HCT116 (cell line): Measurements from ENCODE around the gene CERS4. TPM values are rescaled to one million over a fixed set of nuclear protein-coding genes. Genes with fewer than 3 reads are reported as not detected.
"Not testable (repeated sequence)": the region's sequence is repeated elsewhere in the genome, so short reads cannot be mapped to it uniquely, and the experiment has no call there.

Source experiments
- ATAC-seq: fragments of 200-7000 bp; cut with Tn5 transposase; 2 replicates; pipeline ENCODE4 v1.9.1; 2020; ENCODE audit warnings: mild to moderate bottlenecking, moderate library complexity
- BruUV-seq: library from RNA; stranded (reverse); fragments of 400-500 nt; replicated peaks from 2 replicates; lab custom pipeline; 2021; lab: Mats Ljungman, UMichigan
- CTCF ChIA-PET: fragments of 300-600 bp; sonication (Branson Sonifier 250); formaldehyde crosslinking; loops from one replicate; lab custom pipeline; 2021; ENCODE audit warnings: antibody characterized with exemption; lab: Charles Lee
- POLR2A ChIA-PET: fragments of 300-600, 350-600 bp; sonication (Branson Sonifier 250); formaldehyde crosslinking; loops from one replicate; lab custom pipeline; 2021; ENCODE audit warnings: antibody characterized with exemption; lab: Charles Lee
- RAD21 ChIA-PET, 2 experiments: fragments of 300-600 bp; sonication (Branson Sonifier 250); formaldehyde crosslinking; loops; one replicate each; lab custom pipeline; 2023; ENCODE audit warnings: low total read pairs in 2 of 2; ENCODE audit not compliant: uncharacterized antibody in 2 of 2, unreplicated experiment in 2 of 2, low non-redundant PET in 1 of 2; lab: Charles Lee
- DNase-seq: peaks from one replicate; pipeline ENCODE4 v3.0.0-alpha.2; 2010; ENCODE audit warnings: low read depth, low spot score
- H2AFZ ChIP-seq: fragments of 200-600 bp; shearing (Covaris generic), sonication (generic); 2 replicates; pipeline ENCODE4 v1.6.1; 2017; ENCODE audit warnings: low read depth, mixed run types, mixed read lengths, antibody characterized with exemption, low read length; ENCODE audit not compliant: poor library complexity, severe bottlenecking
- H3K27ac ChIP-seq: 2 replicates; pipeline ENCODE4 v1.5.1; 2012; ENCODE audit warnings: low read depth, low read length
- H3K27me3 ChIP-seq: fragments of 200-600 bp; sonication (generic); 2 replicates; pipeline ENCODE4 v1.6.1; 2016; ENCODE audit warnings: mixed run types, low read length, mixed read lengths; ENCODE audit not compliant: insufficient read depth
- H3K36me3 ChIP-seq, 2 experiments: fragments of 200-500 bp in 1 of 2; fragments of 200-600 bp in 1 of 2; sonication (Bioruptor generic) in 1 of 2; sonication (generic) in 1 of 2; 2 replicates each; pipeline versions ENCODE4 v1.5.1 to v1.6.1; 2014 to 2016; ENCODE audit warnings: low read length in 2 of 2, inconsistent platforms in 1 of 2, mixed read lengths in 1 of 2, mixed run types in 1 of 2; ENCODE audit not compliant: insufficient read depth in 2 of 2, control insufficient read depth in 1 of 2
- H3K4me1 ChIP-seq, 2 experiments: fragments of 200-600 bp in 1 of 2; sonication (generic) in 1 of 2; 2 replicates each; pipeline versions ENCODE4 v1.5.1 to v1.6.1; 2012 to 2017; ENCODE audit warnings: low read length in 2 of 2, inconsistent platforms in 1 of 2, mild to moderate bottlenecking in 1 of 2, mixed read lengths in 1 of 2, mixed run types in 1 of 2, moderate library complexity in 1 of 2; ENCODE audit not compliant: insufficient read depth in 2 of 2, control insufficient read depth in 1 of 2
- H3K4me2 ChIP-seq: fragments of 200-600 bp; sonication (generic); 2 replicates; pipeline ENCODE4 v1.6.1; 2017; ENCODE audit warnings: mixed run types, low read length, mixed read lengths
- H3K4me3 ChIP-seq, 2 experiments: fragments of 200-600 bp in 1 of 2; sonication (generic) in 1 of 2; replicated peaks in 1 of 2; 2 replicates each; pipeline ENCODE4 v1.5.1; 2011 to 2016; ENCODE audit warnings: low read length in 2 of 2, control low read depth in 1 of 2, low read depth in 1 of 2, mild to moderate bottlenecking in 1 of 2, mixed read lengths in 1 of 2, mixed run types in 1 of 2
- H3K79me2 ChIP-seq: fragments of 200-600 bp; sonication (generic); 2 replicates; pipeline ENCODE4 v1.6.1; 2017; ENCODE audit warnings: mild to moderate bottlenecking, mixed run types, low read length, moderate library complexity, mixed read lengths; ENCODE audit not compliant: insufficient read depth
- H3K9ac ChIP-seq: fragments of 200-600 bp; sonication (generic); 2 replicates; pipeline ENCODE4 v1.6.1; 2016; ENCODE audit warnings: low read length, mixed read lengths
- H3K9me2 ChIP-seq: fragments of 200-600 bp; sonication (generic), shearing (Covaris generic); 2 replicates; pipeline ENCODE4 v1.6.1; 2017; ENCODE audit warnings: mixed run types, mild to moderate bottlenecking, moderate library complexity; ENCODE audit not compliant: insufficient read depth
- H3K9me3 ChIP-seq, 2 experiments: fragments of 200-500 bp in 1 of 2; fragments of 200-600 bp in 1 of 2; sonication (Bioruptor generic) in 1 of 2; sonication (generic) in 1 of 2; 2 replicates each; pipeline ENCODE4 v1.6.1; 2014 to 2017; ENCODE audit warnings: low read length in 2 of 2, mixed read lengths in 2 of 2, inconsistent platforms in 1 of 2, low read depth in 1 of 2, mild to moderate bottlenecking in 1 of 2, mixed run types in 1 of 2, moderate library complexity in 1 of 2; ENCODE audit not compliant: control insufficient read depth in 1 of 2, insufficient read depth in 1 of 2
- H4K20me1 ChIP-seq: fragments of 200-600 bp; sonication (generic), shearing (Covaris generic); 2 replicates; pipeline ENCODE4 v1.6.1; 2017; ENCODE audit warnings: mixed run types, mild to moderate bottlenecking, moderate library complexity; ENCODE audit not compliant: insufficient read depth
- CBX3 ChIP-seq: IDR thresholded peaks from 2 replicates; pipeline ENCODE4 v1.6.1; 2012; ENCODE audit warnings: low read depth
- CTCF ChIP-seq, 3 experiments: fragments of 200-600 bp in 1 of 3; sonication (generic) in 1 of 3; IDR thresholded peaks in 2 of 3; conservative IDR thresholded peaks in 1 of 3; 2 replicates each; pipeline ENCODE4 v1.5.1; 2012 to 2017; ENCODE audit warnings: low read depth in 2 of 3, low read length in 2 of 3, antibody characterized with exemption in 1 of 3, borderline replicate concordance in 1 of 3, control low read depth in 1 of 3, mild to moderate bottlenecking in 1 of 3, mixed read lengths in 1 of 3, mixed run types in 1 of 3, moderate library complexity in 1 of 3; ENCODE audit not compliant: insufficient read depth in 1 of 3
- ELF1 ChIP-seq: IDR thresholded peaks from 2 replicates; pipeline ENCODE4 v1.6.1; 2012; ENCODE audit warnings: low read depth, borderline replicate concordance
- EZH2 ChIP-seq: fragments of 200-600 bp; sonication (generic); IDR thresholded peaks from 2 replicates; pipeline ENCODE4 v1.6.1; 2017; ENCODE audit warnings: antibody characterized with exemption, mixed run types
- EZH2phosphoT487 ChIP-seq: fragments of 200-600 bp; IDR thresholded peaks from 2 replicates; pipeline ENCODE4 v1.6.1; 2018; ENCODE audit warnings: antibody characterized with exemption, borderline replicate concordance
- FOSL1 ChIP-seq: IDR thresholded peaks from 2 replicates; pipeline ENCODE4 v1.6.1; 2012; ENCODE audit warnings: low read depth
- REST ChIP-seq: IDR thresholded peaks from 2 replicates; pipeline ENCODE4 v1.6.1; 2012; ENCODE audit warnings: low read depth
- SIN3A ChIP-seq: IDR thresholded peaks from 2 replicates; pipeline ENCODE4 v1.6.1; 2012; ENCODE audit warnings: low read depth
- YY1 ChIP-seq: IDR thresholded peaks from 2 replicates; pipeline ENCODE4 v1.6.1; 2011; ENCODE audit warnings: low read length, low read depth, moderate library complexity, mild to moderate bottlenecking; ENCODE audit not compliant: insufficient replicate concordance; ENCODE audit errors: extremely low read depth
- ZFX ChIP-seq: fragments of 450-650 bp; IDR thresholded peaks from 2 replicates; pipeline ENCODE4 v1.6.1; 2017
- intact Hi-C: fragments of 100-400 bp; cut with micrococcal nuclease; formaldehyde crosslinking; loops from 2 replicates; pipeline ENCODE4 v1.10.0; 2022
- total RNA-seq: library from RNA; stranded (reverse); gene quantifications from one replicate; pipeline ENCODE4 v1.2.1, GENCODE V29; 2021; ENCODE audit not compliant: unreplicated experiment

The CERS4 gene
- total RNA-seq, 1 experiment from 2014 or later, result 26.0 TPM

DNA sequence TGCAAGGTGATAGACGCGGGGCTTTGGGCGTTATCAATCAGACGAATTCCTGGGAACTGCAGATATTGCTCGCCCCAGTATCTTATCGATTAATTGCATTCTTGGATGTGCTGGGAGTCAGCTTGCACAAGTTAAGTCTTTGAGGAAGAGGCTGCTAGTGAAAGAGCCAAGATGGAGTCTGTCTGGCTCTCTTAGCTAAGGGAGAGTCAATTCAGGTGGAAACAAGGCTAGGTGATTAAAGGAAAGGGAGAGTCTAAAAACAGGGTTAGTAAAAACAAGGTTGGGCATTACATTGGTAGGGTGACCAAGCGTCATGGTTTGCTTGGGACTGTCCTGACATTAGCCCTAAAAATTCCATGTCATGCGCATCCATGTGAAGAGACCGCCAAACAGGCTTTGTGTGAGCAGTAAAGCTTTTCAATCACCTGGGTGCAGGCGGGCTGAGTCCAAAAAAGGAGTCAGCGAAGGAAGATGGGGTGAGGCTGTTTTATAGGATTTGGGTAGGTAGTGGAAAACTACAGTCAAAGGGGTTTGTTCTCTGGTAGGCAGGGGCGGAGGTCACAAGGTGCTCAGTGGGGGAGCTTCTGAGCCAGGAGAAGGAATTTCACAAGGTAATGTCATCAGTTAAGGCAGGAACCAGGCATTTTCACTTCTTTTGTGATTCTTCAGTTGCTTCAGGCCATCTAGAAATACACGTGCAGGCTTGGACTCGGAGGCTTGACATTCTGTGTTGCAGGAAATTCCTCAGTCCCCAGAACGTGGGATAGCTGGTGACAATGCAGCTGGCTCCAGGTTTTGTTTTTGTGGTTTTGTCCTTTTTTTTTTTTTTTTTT, 5.7 kb upstream of the CERS4 start:
- BruUV-seq, H2AFZ ChIP-seq, DNase-seq, H3K9ac ChIP-seq, H3K27me3 ChIP-seq, intact Hi-C loops, H3K79me2 ChIP-seq, H3K36me3 ChIP-seq, H3K9me2 ChIP-seq, H3K9me3 ChIP-seq, H3K27ac ChIP-seq, ATAC-seq, H4K20me1 ChIP-seq, POLR2A ChIA-PET: not testable (repeated sequence)
- ChIA-PET RAD21 (interaction anchor here in 1 of 2 experiments (0.6 kb wide), 1 partner anchor 54 kb away, joined by 3 read pairs; the partner anchor contains the start of gene FBN3), CTCF (interaction anchor here (1.0 kb wide), 1 partner anchor 45 kb away, joined by 3 read pairs; no protein-coding TSS in a partner anchor)
- H3K4me1 ChIP-seq, result peaks cover 26 to 39% of the 10 kb centered on the region in 2 experiments
- H3K4me2 ChIP-seq, result peak overlapping the region; percentile 62
- 0 out of 4 replicates have a peak overlapping the region, but pooled peaks of 1 of the 2 experiments have one; percentile 18 for H3K4me3 ChIP-seq

- peak overlapping the region; percentile 62 for H3K4me2 ChIP-seq
- H3K36me3 ChIP-seq, result no peaks in the 10 kb centered on the region
- intact Hi-C loops, result no loop called here
- H3K4me1 ChIP-seq, result peaks cover 29 to 36% of the 10 kb centered on the region in 2 experiments
- no peak for DNase-seq
- H3K79me2 ChIP-seq, result peaks cover 1% of the 10 kb centered on the region; the same call in 1 of the 2 replicates
- no peak overlapping the region for H2AFZ ChIP-seq
- ATAC-seq, result no peak
- no peak overlapping the region for H3K9ac ChIP-seq
- no peaks in the 10 kb centered on the region for H3K9me2 ChIP-seq
- no peak overlapping the region for H3K27ac ChIP-seq
- no peaks in the 10 kb centered on the region for H3K9me3 ChIP-seq
- no peaks in the 10 kb centered on the region for H3K27me3 ChIP-seq
- no peak overlapping the region for H3K4me3 ChIP-seq
- ChIA-PET POLR2A (interaction anchor here (0.7 kb wide), 1 partner anchor 332 kb away, joined by 3 read pairs; no protein-coding TSS in a partner anchor), RAD21 (no interaction called here), CTCF (no interaction called here)
- no TSS peak for BruUV-seq
- no peaks in the 10 kb centered on the region for H4K20me1 ChIP-seq
- no peak for TF ChIP-seq EZH2
- no peak for TF ChIP-seq CTCF (IDR thresholded peaks at IDR 0.05 in 2 of 3, conservative IDR thresholded peaks at IDR 0.05 in 1 of 3; ENCODE audit: borderline replicate concordance in 1 of 3, insufficient read depth in 1 of 3, low read depth in 2 of 3, low read length in 2 of 3)
- no peak for TF ChIP-seq ZFX
- no peak for TF ChIP-seq YY1
- no peak for TF ChIP-seq FOSL1
- no peak for TF ChIP-seq SIN3A
- no peak for TF ChIP-seq REST
- no peak for TF ChIP-seq ELF1
- no peak for TF ChIP-seq CBX3
- TF ChIP-seq EZH2phosphoT487, result no peak
These were observed 4.2 kb upstream of the CERS4 start for GRCh38 chr19:8204961-8205360.
